Liver (tissue), 9 donors: ENCODE data around the gene RUNX1. TPM values are rescaled to one million over a fixed set of nuclear protein-coding genes. Genes with fewer than 3 reads are reported as not detected.
A peak's percentile ranks its signal among the peaks of the same experiment; 100 is the strongest.

Experiments
- DNase-seq: peaks from one replicate; pipeline ENCODE4 v3.0.0-alpha.2; 2017; ENCODE audit warnings: low spot score
- H3K27ac ChIP-seq, 2 donors: one replicate each; pipeline ENCODE4 v1.7.0; 2013; ENCODE audit warnings: inconsistent platforms in 2 of 2, low read length in 2 of 2, control low read depth in 1 of 2, low read depth in 1 of 2, mild to moderate bottlenecking in 1 of 2
- H3K27me3 ChIP-seq, 4 donors: one replicate each; pipeline versions ENCODE4 v1.6.1 to v1.7.0; 2013; ENCODE audit warnings: low read length in 3 of 4, inconsistent platforms in 1 of 4, mild to moderate bottlenecking in 1 of 4, moderate library complexity in 1 of 4; ENCODE audit not compliant: control insufficient read depth in 4 of 4, insufficient read depth in 4 of 4
- H3K36me3 ChIP-seq, 4 donors: one replicate each; pipeline versions ENCODE4 v1.6.1 to v1.7.0; 2013; ENCODE audit warnings: low read length in 3 of 4, mild to moderate bottlenecking in 3 of 4, low read depth in 1 of 4, moderate library complexity in 1 of 4; ENCODE audit not compliant: control insufficient read depth in 4 of 4, insufficient read depth in 3 of 4
- H3K4me1 ChIP-seq, 4 donors: one replicate each; pipeline versions ENCODE4 v1.6.1 to v1.7.0; 2013; ENCODE audit warnings: low read length in 3 of 4, mild to moderate bottlenecking in 3 of 4, moderate library complexity in 1 of 4; ENCODE audit not compliant: control insufficient read depth in 4 of 4, insufficient read depth in 4 of 4
- H3K4me3 ChIP-seq, 3 donors: one replicate each; pipeline versions ENCODE4 v1.6.1 to v1.7.0; 2013; ENCODE audit warnings: low read length in 3 of 3, control low read depth in 1 of 3, low read depth in 1 of 3, mild to moderate bottlenecking in 1 of 3
- H3K9ac ChIP-seq, 2 donors: one replicate each; pipeline ENCODE4 v1.7.0; 2013; ENCODE audit warnings: low read length in 2 of 2, mild to moderate bottlenecking in 2 of 2, moderate library complexity in 2 of 2, control low read depth in 1 of 2, low read depth in 1 of 2
- H3K9me3 ChIP-seq, 4 donors: one replicate each; pipeline versions ENCODE4 v1.6.1 to v1.7.0; 2013; ENCODE audit warnings: low read length in 3 of 4; ENCODE audit not compliant: control insufficient read depth in 4 of 4
- EGR1 ChIP-seq, 2 donors: IDR thresholded peaks; 2 replicates each; pipeline ENCODE4 v1.6.1; 2016 to 2018; ENCODE audit warnings: antibody characterized with exemption in 2 of 2, low read depth in 2 of 2
- FOXA1 ChIP-seq: IDR thresholded peaks from 2 replicates; pipeline ENCODE4 v1.6.1; 2016; ENCODE audit warnings: antibody characterized with exemption
- GABPA ChIP-seq, 2 donors: IDR thresholded peaks in 1 of 2; conservative IDR thresholded peaks in 1 of 2; 2 replicates each; pipeline ENCODE4 v1.6.1; 2016; ENCODE audit warnings: antibody characterized with exemption in 2 of 2, mild to moderate bottlenecking in 1 of 2, moderate library complexity in 1 of 2
- HNF4A ChIP-seq, 2 donors: conservative IDR thresholded peaks; 2 replicates each; pipeline ENCODE4 v1.6.1; 2016; ENCODE audit warnings: antibody characterized with exemption in 2 of 2, mild to moderate bottlenecking in 2 of 2
- HNF4G ChIP-seq: IDR thresholded peaks from 2 replicates; pipeline ENCODE4 v1.6.1; 2016; ENCODE audit warnings: antibody characterized with exemption
- MAX ChIP-seq: IDR thresholded peaks from 2 replicates; pipeline ENCODE4 v1.6.1; 2016; ENCODE audit warnings: antibody characterized with exemption
- NR2F2 ChIP-seq: IDR thresholded peaks from 2 replicates; pipeline ENCODE4 v1.6.1; 2016; ENCODE audit warnings: antibody characterized with exemption
- RAD21 ChIP-seq, 2 donors: IDR thresholded peaks; 2 replicates each; pipeline ENCODE4 v1.6.1; 2016; ENCODE audit warnings: antibody characterized with exemption in 2 of 2, mild to moderate bottlenecking in 2 of 2
- RXRA ChIP-seq, 2 donors: IDR thresholded peaks; 2 replicates each; pipeline ENCODE4 v1.6.1; 2017 to 2018; ENCODE audit warnings: antibody characterized with exemption in 2 of 2, mild to moderate bottlenecking in 1 of 2
- SP1 ChIP-seq: IDR thresholded peaks from 2 replicates; pipeline ENCODE4 v1.6.1; 2018; ENCODE audit warnings: antibody characterized with exemption, mild to moderate bottlenecking
- YY1 ChIP-seq: IDR thresholded peaks from 2 replicates; pipeline ENCODE4 v1.6.1; 2016; ENCODE audit warnings: antibody characterized with exemption, mild to moderate bottlenecking
- WGBS: extraction: QIAGEN DNeasy Blood & Tissue Kit; methylation state at CpG from one replicate; pipeline ENCODE4 v1.1.7; 2013; 5-methylcytosine and 5-hydroxymethylcytosine counted together
- polyA plus RNA-seq, 2 donors: library from polyadenylated mRNA; stranded (reverse) in 1 of 2; unstranded in 1 of 2; fragments of 200-250 nt in 1 of 2; fragments of >200 nt in 1 of 2; fragmentation: Nextera tagmentation in 1 of 2; extraction: Ambion mirVana in 1 of 2; gene quantifications; one replicate each; pipeline versions ENCODE4 v1.2.1 to v1.2.3, GENCODE V29; 2013 to 2015
- total RNA-seq, 2 donors: library from RNA; depleted of rRNA; stranded (reverse); fragments of >200 nt; gene quantifications; one replicate each; pipeline ENCODE4 v1.2.3, GENCODE V29; 2014
- TF ChIP-seq, protein P1 (sequence below): IDR thresholded peaks from 2 replicates; pipeline ENCODE4 v1.6.1; 2016; ENCODE audit warnings: antibody characterized with exemption
- donor health status: healthy.
- donor health status: healthy.
- donor health status: healthy.
- donor health status: healthy.
- donor health status: healthy.

The RUNX1 gene
- total and polyA plus RNA-seq, 4 donors: 0.98 to 7.2 (median 3.1) TPM

GRCh38 chr21:34844924-34845238 is 204.2 kb downstream of the RUNX1 start:
- Histone ChIP-seq H3K4me3 (no peak overlapping the region), H3K36me3 (peaks cover 0 to 5% (median 0%) of the 10 kb centered on the region in 4 donors), H3K9ac (no peak overlapping the region), H3K9me3 (no peaks in the 10 kb centered on the region), H3K27ac (no peak overlapping the region), H3K27me3 (no peaks in the 10 kb centered on the region), H3K4me1 (peaks cover 0 to 9% (median 0%) of the 10 kb centered on the region in 4 donors)
- 67% methylated on average over 4 of the region's 4 CpGs for whole genome bisulfite sequencing
- TF ChIP-seq FOXA1 (no peak), RAD21 (IDR thresholded peaks at IDR 0.05) (no peak), EGR1 (IDR thresholded peaks at IDR 0.05; ENCODE audit: low read depth in 2 of 2) (no peak), GABPA (IDR thresholded peaks at IDR 0.05 in 1 of 2, conservative IDR thresholded peaks at IDR 0.05 in 1 of 2) (no peak)
- no peak for DNase-seq

- Histone ChIP-seq H3K4me1 (peaks cover 0 to 9% (median 0%) of the 10 kb centered on the region in 4 donors), H3K9ac (no peak overlapping the region), H3K9me3 (no peaks in the 10 kb centered on the region), H3K27me3 (no peaks in the 10 kb centered on the region), H3K36me3 (peaks cover 0 to 5% (median 0%) of the 10 kb centered on the region in 4 donors), H3K4me3 (no peak overlapping the region), H3K27ac (no peak overlapping the region)
- TF ChIP-seq NR2F2: no peak
- TF ChIP-seq YY1: no peak
- TF ChIP-seq EGR1 (IDR thresholded peaks at IDR 0.05; ENCODE audit: low read depth in 2 of 2): no peak
- TF ChIP-seq GABPA (IDR thresholded peaks at IDR 0.05 in 1 of 2, conservative IDR thresholded peaks at IDR 0.05 in 1 of 2): no peak
- TF ChIP-seq RXRA (IDR thresholded peaks at IDR 0.05): no peak
- TF ChIP-seq, protein P1, sequence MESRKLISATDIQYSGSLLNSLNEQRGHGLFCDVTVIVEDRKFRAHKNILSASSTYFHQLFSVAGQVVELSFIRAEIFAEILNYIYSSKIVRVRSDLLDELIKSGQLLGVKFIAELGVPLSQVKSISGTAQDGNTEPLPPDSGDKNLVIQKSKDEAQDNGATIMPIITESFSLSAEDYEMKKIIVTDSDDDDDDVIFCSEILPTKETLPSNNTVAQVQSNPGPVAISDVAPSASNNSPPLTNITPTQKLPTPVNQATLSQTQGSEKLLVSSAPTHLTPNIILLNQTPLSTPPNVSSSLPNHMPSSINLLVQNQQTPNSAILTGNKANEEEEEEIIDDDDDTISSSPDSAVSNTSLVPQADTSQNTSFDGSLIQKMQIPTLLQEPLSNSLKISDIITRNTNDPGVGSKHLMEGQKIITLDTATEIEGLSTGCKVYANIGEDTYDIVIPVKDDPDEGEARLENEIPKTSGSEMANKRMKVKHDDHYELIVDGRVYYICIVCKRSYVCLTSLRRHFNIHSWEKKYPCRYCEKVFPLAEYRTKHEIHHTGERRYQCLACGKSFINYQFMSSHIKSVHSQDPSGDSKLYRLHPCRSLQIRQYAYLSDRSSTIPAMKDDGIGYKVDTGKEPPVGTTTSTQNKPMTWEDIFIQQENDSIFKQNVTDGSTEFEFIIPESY: no peak
- no peak for DNase-seq
- 82% methylated on average over 12 of the region's 12 CpGs for WGBS
These were observed 204.8 kb downstream of the RUNX1 start for GRCh38 chr21:34844013-34844923.

GRCh38 chr21:34843562-34843961 is 205.5 kb downstream of the RUNX1 start:
- H3K4me1 ChIP-seq: peaks cover 0 to 9% (median 0%) of the 10 kb centered on the region in 4 donors
- 90% methylated on average over 9 of the region's 9 CpGs for WGBS

GRCh38 chr21:34841154-34841553 is 207.9 kb downstream of the RUNX1 start:
- no peaks in the 10 kb centered on the region for H3K9me3 ChIP-seq
- H3K27ac ChIP-seq: no peak overlapping the region
- H3K27me3 ChIP-seq: no peaks in the 10 kb centered on the region
- H3K36me3 ChIP-seq: peaks cover 0 to 5% (median 0%) of the 10 kb centered on the region in 4 donors
- TF ChIP-seq HNF4G (no peak), EGR1 (IDR thresholded peaks at IDR 0.05; ENCODE audit: low read depth in 2 of 2) (no peak), YY1 (no peak), RAD21 (IDR thresholded peaks at IDR 0.05) (no peak), RXRA (IDR thresholded peaks at IDR 0.05) (no peak), MAX (no peak), GABPA (IDR thresholded peaks at IDR 0.05 in 1 of 2, conservative IDR thresholded peaks at IDR 0.05 in 1 of 2) (no peak)
- TF ChIP-seq, protein P1: no peak
- peaks cover 1 to 16% (median 4%) of the 10 kb centered on the region in 4 donors for H3K4me1 ChIP-seq
- H3K4me3 ChIP-seq: no peak overlapping the region
- no peak for DNase-seq
- 97% methylated on average over 4 of the region's 4 CpGs for WGBS
- no peak overlapping the region for H3K9ac ChIP-seq

More at GRCh38 chr21:34843562-34843961, 205.5 kb downstream of the RUNX1 start:
- Histone ChIP-seq H3K4me3 (no peak overlapping the region), H3K9me3 (no peaks in the 10 kb centered on the region), H3K27me3 (no peaks in the 10 kb centered on the region), H3K27ac (no peak overlapping the region), H3K36me3 (peaks cover 0 to 5% (median 0%) of the 10 kb centered on the region in 4 donors), H3K9ac (no peak overlapping the region)
- DNase-seq: no peak
- TF ChIP-seq SP1: no peak
- TF ChIP-seq HNF4A (conservative IDR thresholded peaks at IDR 0.05): peak in 1 of 2 donors; percentile 13
